Fibroblast of pulmonary artery (primary cell): Measurements from ENCODE around the gene CADPS.

Source experiments
- DNase-seq: peaks from one replicate; pipeline ENCODE4 v3.0.0-alpha.2; 2010; ENCODE audit warnings: low read depth
- H3K4me3 ChIP-seq: replicated peaks from 2 replicates; pipeline ENCODE4 v1.5.1; 2011; ENCODE audit warnings: low read depth, mild to moderate bottlenecking, control low read depth, low read length, moderate library complexity
- CTCF ChIP-seq: IDR thresholded peaks from 2 replicates; pipeline ENCODE4 v1.5.1; 2011; ENCODE audit warnings: mild to moderate bottlenecking, control low read depth, low read length, inconsistent platforms; ENCODE audit errors: missing control alignments

Gene CADPS

GRCh38 chr3:62688812-62689211, 186.4 kb downstream of the CADPS start:
- no peak overlapping the region for H3K4me3 ChIP-seq
- no peak for TF ChIP-seq CTCF
- no peak for DNase-seq

DNA sequence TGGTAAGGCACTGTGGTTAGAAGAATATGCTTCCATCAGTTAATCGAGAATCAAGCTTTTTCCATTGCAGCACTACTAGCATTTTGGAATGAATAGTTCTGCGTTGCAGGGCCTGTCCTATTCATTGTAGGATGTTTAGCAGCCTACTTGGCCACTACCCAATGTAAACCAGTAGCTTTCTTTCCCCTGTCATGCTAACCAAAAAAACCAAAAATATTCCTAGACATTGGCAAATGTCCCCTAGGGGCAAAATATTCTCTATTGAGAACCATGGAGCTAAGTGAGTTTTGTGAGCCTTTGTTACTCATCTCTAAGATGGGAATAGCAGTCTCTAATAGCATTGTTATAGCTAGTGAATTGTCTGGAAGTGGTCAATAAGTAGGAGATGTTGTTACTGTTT, 187.2 kb downstream of the CADPS start:
- no peak overlapping the region for H3K4me3 ChIP-seq
- DNase-seq, result peak; percentile 4
- no peak for TF ChIP-seq CTCF

- H3K4me3 ChIP-seq, result no peak overlapping the region
- peak; percentile 54 for DNase-seq
- TF ChIP-seq CTCF, result no peak
Measured at GRCh38 chr3:62686503-62687294, 188.5 kb downstream of the CADPS start.

GRCh38 chr3:62682826-62683225, 192.4 kb downstream of the CADPS start:
- TF ChIP-seq CTCF, result no peak
- no peak for DNase-seq
- no peak overlapping the region for H3K4me3 ChIP-seq

DNA sequence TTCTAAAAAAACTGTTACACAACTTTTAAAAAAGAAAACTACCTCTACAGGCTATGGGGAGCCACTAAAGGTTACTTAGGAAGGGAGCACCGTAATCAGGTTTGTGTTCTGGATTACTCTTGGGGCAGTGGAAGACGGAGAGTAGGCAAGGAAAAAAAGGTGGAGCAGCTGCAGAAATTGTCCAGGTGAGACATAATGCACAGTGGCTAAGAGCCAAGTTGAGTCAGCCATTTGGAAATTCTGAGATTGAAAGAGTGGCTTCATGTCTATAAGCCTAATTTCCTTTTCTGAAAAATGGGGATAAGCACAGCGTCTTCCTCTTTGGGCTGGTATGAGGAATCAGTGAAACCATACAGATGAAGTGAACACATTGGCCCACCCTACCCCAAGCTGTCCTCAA, 195.2 kb downstream of the CADPS start:
- TF ChIP-seq CTCF, result no peak
- no peak for DNase-seq
- no peak overlapping the region for H3K4me3 ChIP-seq

DNA sequence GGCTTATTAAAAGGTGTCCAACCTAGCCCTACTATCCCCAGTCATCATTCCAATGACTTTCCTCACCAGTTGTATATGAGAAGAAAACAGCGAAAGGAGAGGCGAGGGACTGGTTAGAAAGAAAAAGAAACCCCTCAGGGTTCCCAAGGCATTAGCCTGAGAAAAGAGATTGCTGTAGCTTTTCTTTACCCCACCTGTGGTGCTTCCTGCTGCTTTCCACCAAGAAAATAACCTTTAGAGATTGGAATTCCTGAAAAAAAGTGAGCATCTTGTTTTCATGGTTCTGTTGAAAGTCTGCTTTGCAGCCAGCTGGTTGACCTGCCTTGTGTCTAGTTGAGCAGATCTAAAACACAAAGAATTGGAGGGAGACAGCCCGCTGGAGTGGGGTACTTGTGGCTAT, 196.4 kb downstream of the CADPS start:
- TF ChIP-seq CTCF, result no peak
- no peak overlapping the region for H3K4me3 ChIP-seq
- DNase-seq, result no peak

GRCh38 chr3:62677926-62678325, 197.3 kb downstream of the CADPS start:
- no peak for TF ChIP-seq CTCF
- no peak for DNase-seq

More at GRCh38 chr3:62677926-62678325, 197.3 kb downstream of the CADPS start:
- no peak overlapping the region for H3K4me3 ChIP-seq
